Esophagus squamous epithelium (tissue), 4 donors: ENCODE results near the gene N4BP2.

ENCODE experiments used
- POLR2A ChIP-seq, 4 donors: fragments of 450-650 bp; IDR thresholded peaks; one replicate each; pipeline ENCODE4 v1.6.1; 2017; ENCODE audit warnings: antibody characterized with exemption in 4 of 4, mild to moderate bottlenecking in 4 of 4, moderate library complexity in 3 of 4
- TF ChIP-seq, protein P1 (sequence below), 6 experiments: fragments of 450-650 bp in 4 of 6; fragments of 200-600 bp in 2 of 6; sonication (generic) in 2 of 6; IDR thresholded peaks; one replicate each; pipeline ENCODE4 v1.5.1; 2016 to 2019; ENCODE audit warnings: antibody characterized with exemption in 6 of 6, mild to moderate bottlenecking in 4 of 6, moderate library complexity in 4 of 6

DNA sequence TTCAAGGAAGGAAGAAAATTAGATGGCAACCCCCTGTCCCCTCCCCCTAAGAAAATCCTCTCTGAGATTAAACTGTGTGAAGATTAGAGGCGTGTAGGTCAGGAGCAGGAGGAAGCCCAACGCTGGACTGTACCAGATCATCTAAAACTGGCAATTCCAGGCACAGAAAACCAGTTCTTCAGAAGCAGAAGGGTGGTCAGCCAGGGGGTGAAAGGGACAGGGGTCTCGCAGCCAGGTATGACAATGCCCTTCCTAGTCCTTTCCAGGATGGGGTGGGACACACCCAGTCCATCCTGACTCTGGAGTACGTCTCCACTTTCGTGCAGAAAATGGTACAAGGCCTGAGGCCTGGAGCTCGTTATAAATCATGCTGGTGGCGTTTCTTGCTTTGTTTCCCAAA, 136.9 kb downstream of the N4BP2 start:
- TF ChIP-seq, protein P1, sequence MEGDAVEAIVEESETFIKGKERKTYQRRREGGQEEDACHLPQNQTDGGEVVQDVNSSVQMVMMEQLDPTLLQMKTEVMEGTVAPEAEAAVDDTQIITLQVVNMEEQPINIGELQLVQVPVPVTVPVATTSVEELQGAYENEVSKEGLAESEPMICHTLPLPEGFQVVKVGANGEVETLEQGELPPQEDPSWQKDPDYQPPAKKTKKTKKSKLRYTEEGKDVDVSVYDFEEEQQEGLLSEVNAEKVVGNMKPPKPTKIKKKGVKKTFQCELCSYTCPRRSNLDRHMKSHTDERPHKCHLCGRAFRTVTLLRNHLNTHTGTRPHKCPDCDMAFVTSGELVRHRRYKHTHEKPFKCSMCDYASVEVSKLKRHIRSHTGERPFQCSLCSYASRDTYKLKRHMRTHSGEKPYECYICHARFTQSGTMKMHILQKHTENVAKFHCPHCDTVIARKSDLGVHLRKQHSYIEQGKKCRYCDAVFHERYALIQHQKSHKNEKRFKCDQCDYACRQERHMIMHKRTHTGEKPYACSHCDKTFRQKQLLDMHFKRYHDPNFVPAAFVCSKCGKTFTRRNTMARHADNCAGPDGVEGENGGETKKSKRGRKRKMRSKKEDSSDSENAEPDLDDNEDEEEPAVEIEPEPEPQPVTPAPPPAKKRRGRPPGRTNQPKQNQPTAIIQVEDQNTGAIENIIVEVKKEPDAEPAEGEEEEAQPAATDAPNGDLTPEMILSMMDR (IDR thresholded peaks at IDR 0.05): no peak
- no peak for TF ChIP-seq POLR2A (IDR thresholded peaks at IDR 0.05)
